ENCODE measurements around the gene SEC16B. TPM values are rescaled to one million over a fixed set of nuclear protein-coding genes. Genes with fewer than 3 reads are reported as not detected.

SEC16B gene
- total and polyA plus RNA-seq, 2 of the 8 experiments (the other 6 are each of a cell fraction or from before 2014, with no cell fraction given): 0.56 to 0.94 TPM

DNA sequence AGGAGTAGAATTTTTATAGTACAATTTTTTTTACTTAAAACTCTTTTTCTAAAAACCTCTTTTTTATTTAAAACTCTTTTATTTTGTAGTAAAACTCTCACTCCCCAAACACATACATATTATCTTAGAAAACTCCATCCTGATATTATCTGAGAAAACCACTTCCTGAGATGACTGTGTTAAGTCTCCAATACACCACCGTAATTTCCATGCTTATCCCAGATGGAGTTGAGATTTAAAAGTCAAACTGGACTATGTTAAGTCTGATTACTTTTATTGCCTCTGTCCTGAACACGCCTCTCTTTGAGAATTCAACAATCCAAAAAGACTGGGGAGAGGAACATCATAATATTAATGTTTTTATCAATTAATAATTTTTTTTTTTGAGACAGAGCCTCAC, 3.7 kb downstream of the SEC16B start:
- H2AK5ac ChIP-seq (ENCODE audit: low read depth, low read length): no peak overlapping the region
- TF ChIP-seq BACH1 (IDR thresholded peaks at IDR 0.05; ENCODE audit: low read length): no peak
- no peak for TF ChIP-seq EGR1 (IDR thresholded peaks at IDR 0.05; ENCODE audit: borderline replicate concordance, low read depth, low read length)
- no peak for TF ChIP-seq SIN3A (conservative IDR thresholded peaks at IDR 0.05 in 1 of 2, IDR thresholded peaks at IDR 0.05 in 1 of 2; ENCODE audit: low read depth in 1 of 2, low read length in 2 of 2)
- TF ChIP-seq CREB1 (IDR thresholded peaks at IDR 0.05): no peak
- no peak for TF ChIP-seq CHD2 (IDR thresholded peaks at IDR 0.05; ENCODE audit: low read length)

More for the DNA sequence above, 3.7 kb downstream of the SEC16B start:
- Histone ChIP-seq H3K56ac (replicated peaks; ENCODE audit: insufficient read length, low read depth, low read length) (no peak overlapping the region), H3K79me2 (ENCODE audit: control insufficient read depth in 1 of 2, insufficient read depth in 2 of 2, low read length in 2 of 2) (no peaks in the 10 kb centered on the region), H2BK5ac (ENCODE audit: low read depth, low read length) (no peak overlapping the region), H2BK20ac (ENCODE audit: low read length) (no peak overlapping the region), H3K4me2 (ENCODE audit: insufficient read depth in 1 of 2, low read depth in 2 of 2, low read length in 2 of 2) (no peak overlapping the region), H3K79me1 (ENCODE audit: low read depth, low read length) (no peaks in the 10 kb centered on the region), H2BK120ac (replicated peaks; ENCODE audit: low read depth, low read length) (no peak overlapping the region), H2AFZ (ENCODE audit: low read length) (no peak overlapping the region), H4K8ac (ENCODE audit: extremely low read depth, insufficient read depth, low read length) (no peak overlapping the region), H3K14ac (ENCODE audit: insufficient read length) (no peak overlapping the region), H3K27ac (ENCODE audit: low read depth, low read length) (no peak overlapping the region), H3K9ac (replicated peaks in 1 of 4; ENCODE audit: extremely low read depth in 1 of 4, low read depth in 3 of 4, low read length in 3 of 4) (no peak overlapping the region), H3K36me3 (ENCODE audit: control insufficient read depth in 2 of 4, insufficient read depth in 4 of 4, low read length in 3 of 4) (no peaks in the 10 kb centered on the region), H4K5ac (ENCODE audit: insufficient read length, low read depth, low read length) (no peak overlapping the region), H3K9me3 (ENCODE audit: insufficient read depth in 2 of 2, low read depth in 1 of 2, low read length in 1 of 2) (no peaks in the 10 kb centered on the region), H3K4me3 (ENCODE audit: extremely low read depth in 1 of 4, insufficient read depth in 2 of 4, low read depth in 3 of 4, low read length in 4 of 4) (no peak overlapping the region), H3K23me2 (ENCODE audit: low read depth, low read length) (no peaks in the 10 kb centered on the region), H2BK15ac (ENCODE audit: low read length) (no peak overlapping the region), H4K20me1 (replicated peaks in 1 of 2; ENCODE audit: control insufficient read depth in 1 of 2, insufficient read depth in 2 of 2, low read length in 2 of 2) (no peaks in the 10 kb centered on the region), H4K91ac (replicated peaks; ENCODE audit: insufficient read length, low read length) (no peak overlapping the region), H3K4ac (replicated peaks; ENCODE audit: insufficient read length, low read depth, low read length) (no peak overlapping the region), H3K23ac (ENCODE audit: insufficient read length) (no peak overlapping the region), H2BK12ac (ENCODE audit: low read depth, low read length) (no peak overlapping the region), H3K4me1 (replicated peaks in 1 of 4; ENCODE audit: control insufficient read depth in 3 of 4, insufficient read depth in 4 of 4, low read length in 3 of 4) (no peaks in the 10 kb centered on the region), H3K18ac (ENCODE audit: extremely low read depth, low read length) (no peak overlapping the region), H3K27me3 (replicated peaks in 1 of 4; ENCODE audit: control insufficient read depth in 3 of 4, extremely low read depth in 1 of 4, insufficient read depth in 3 of 4, low read length in 3 of 4) (no peaks in the 10 kb centered on the region)
- no peak for DNase-seq (ENCODE audit: low read depth in 1 of 2, low spot score in 2 of 2)
- FAIRE-seq: no peak
- ChIA-PET POLR2A (ENCODE audit: partially characterized antibody) (no interaction called here), CTCF (ENCODE audit: partially characterized antibody) (no interaction called here)
- WGBS, 2 experiments (ENCODE audit: extremely low coverage in 1 of 2, insufficient coverage in 1 of 2, insufficient read length in 1 of 2, insufficient replicate concordance in 2 of 2, low coverage in 1 of 2, low lambda C conversion rate in 2 of 2, missing lambda C conversion rate in 1 of 2): 98% methylated on average over 2 of the region's 2 CpGs; no CpG with 5 or more reads in 1 of the 2 experiments

Measured in H1 (cell line).